Esophagus (tissue), 2 donors: ENCODE results near the gene GPD1. TPM values are rescaled to one million over a fixed set of nuclear protein-coding genes. Genes with fewer than 3 reads are reported as not detected.

Experiments
- H3K27ac ChIP-seq, 2 donors: one replicate each; pipeline ENCODE4 v1.5.1; 2013; ENCODE audit warnings: low read depth in 2 of 2, mild to moderate bottlenecking in 2 of 2, inconsistent platforms in 1 of 2, low read length in 1 of 2, moderate library complexity in 1 of 2
- H3K27me3 ChIP-seq, 2 donors: one replicate each; pipeline ENCODE4 v1.6.1; 2013; ENCODE audit warnings: low read length in 2 of 2, control low read depth in 1 of 2, mild to moderate bottlenecking in 1 of 2; ENCODE audit not compliant: insufficient read depth in 2 of 2, control insufficient read depth in 1 of 2
- H3K36me3 ChIP-seq, 2 donors: one replicate each; pipeline ENCODE4 v1.6.1; 2013; ENCODE audit warnings: low read length in 1 of 2; ENCODE audit not compliant: control insufficient read depth in 2 of 2, insufficient read depth in 2 of 2
- H3K4me1 ChIP-seq, 2 donors: one replicate each; pipeline ENCODE4 v1.6.1; 2013; ENCODE audit warnings: low read length in 1 of 2; ENCODE audit not compliant: control insufficient read depth in 2 of 2, insufficient read depth in 2 of 2
- H3K4me3 ChIP-seq, 2 donors: one replicate each; pipeline ENCODE4 v1.5.1; 2013; ENCODE audit warnings: low read length in 2 of 2, mild to moderate bottlenecking in 2 of 2, low read depth in 1 of 2, moderate library complexity in 1 of 2
- H3K9me3 ChIP-seq, 2 donors: one replicate each; pipeline ENCODE4 v1.6.1; 2013; ENCODE audit warnings: mild to moderate bottlenecking in 2 of 2, low read depth in 1 of 2, low read length in 1 of 2, moderate library complexity in 1 of 2; ENCODE audit not compliant: control insufficient read depth in 2 of 2, insufficient read depth in 1 of 2
- WGBS, 2 donors: extraction: QIAGEN DNeasy Blood & Tissue Kit; methylation state at CpG; one replicate each; pipeline ENCODE4 v1.1.7; 2013; 5-methylcytosine and 5-hydroxymethylcytosine counted together
- polyA plus RNA-seq, 2 donors: library from polyadenylated mRNA; stranded (reverse); fragments of 200-250 nt; gene quantifications; one replicate each; pipeline ENCODE4 v1.2.3, GENCODE V29; 2013
- donor health status: healthy with polysubstance abuse.
- donor health status: Bipolar disorder and iron deficiency.

GPD1 gene
- polyA plus RNA-seq, 2 donors, result 0.29 to 0.32 TPM

GRCh38 chr12:50112456-50113218 lies 8.8 kb downstream of the GPD1 start:
- Histone ChIP-seq H3K4me1 (peaks cover 2 to 14% of the 10 kb centered on the region in 2 donors), H3K27ac (peak overlapping the region; percentile 94 to 99), H3K9me3 (no peaks in the 10 kb centered on the region), H3K36me3 (no peaks in the 10 kb centered on the region), H3K27me3 (no peaks in the 10 kb centered on the region), H3K4me3 (peak overlapping the region; percentile 80 to 87)
- WGBS, 2 donors, result 9 to 18% methylated on average over 26 of the region's 26 CpGs

GRCh38 chr12:50117057-50117622 lies 13.3 kb downstream of the GPD1 start:
- Histone ChIP-seq H3K4me3 (no peak overlapping the region), H3K27ac (no peak overlapping the region), H3K27me3 (no peaks in the 10 kb centered on the region), H3K36me3 (peaks cover 0 to 10% of the 10 kb centered on the region in 2 donors), H3K9me3 (no peaks in the 10 kb centered on the region), H3K4me1 (peaks cover 0 to 2% of the 10 kb centered on the region in 2 donors)
- 84 to 88% methylated on average over 5 to 6 of the region's 6 CpGs for WGBS, 2 donors

GRCh38 chr12:50119387-50119786 lies 15.6 kb downstream of the GPD1 start:
- H3K9me3 ChIP-seq, result no peaks in the 10 kb centered on the region
- no peak overlapping the region for H3K27ac ChIP-seq
- peaks cover 0 to 18% of the 10 kb centered on the region in 2 donors for H3K36me3 ChIP-seq
- no peaks in the 10 kb centered on the region for H3K4me1 ChIP-seq
- no peaks in the 10 kb centered on the region for H3K27me3 ChIP-seq
- WGBS, 2 donors, result 99 to 100% methylated on average over 2 of the region's 2 CpGs
- no peak overlapping the region for H3K4me3 ChIP-seq

- H3K9me3 ChIP-seq, result no peaks in the 10 kb centered on the region
- WGBS, 2 donors, result 91 to 94% methylated on average over 3 of the region's 3 CpGs
- H3K27ac ChIP-seq, result no peak overlapping the region
- peaks cover 0 to 18% of the 10 kb centered on the region in 2 donors for H3K36me3 ChIP-seq
- H3K4me3 ChIP-seq, result no peak overlapping the region
- no peaks in the 10 kb centered on the region for H3K27me3 ChIP-seq
- H3K4me1 ChIP-seq, result no peaks in the 10 kb centered on the region
Measured at GRCh38 chr12:50120521-50120920, 16.7 kb downstream of the GPD1 start.

- Histone ChIP-seq H3K36me3 (peaks cover 0 to 18% of the 10 kb centered on the region in 2 donors), H3K27ac (no peak overlapping the region)
Measured at GRCh38 chr12:50120953-50121352, 17.1 kb downstream of the GPD1 start.

GRCh38 chr12:50121641-50122040 lies 17.8 kb downstream of the GPD1 start:
- Histone ChIP-seq H3K27ac (no peak overlapping the region), H3K4me3 (no peak overlapping the region), H3K9me3 (no peaks in the 10 kb centered on the region), H3K4me1 (no peaks in the 10 kb centered on the region), H3K36me3 (peaks cover 0 to 18% of the 10 kb centered on the region in 2 donors), H3K27me3 (no peaks in the 10 kb centered on the region)
- 80 to 82% methylated on average over 5 of the region's 5 CpGs for WGBS, 2 donors

More at GRCh38 chr12:50120953-50121352, 17.1 kb downstream of the GPD1 start:
- 95 to 96% methylated on average over 3 of the region's 3 CpGs for WGBS, 2 donors
- Histone ChIP-seq H3K4me3 (no peak overlapping the region), H3K27me3 (no peaks in the 10 kb centered on the region), H3K4me1 (no peaks in the 10 kb centered on the region), H3K9me3 (no peaks in the 10 kb centered on the region)

- Histone ChIP-seq H3K27ac (no peak overlapping the region), H3K4me1 (no peaks in the 10 kb centered on the region), H3K9me3 (no peaks in the 10 kb centered on the region), H3K36me3 (peaks cover 0 to 22% of the 10 kb centered on the region in 2 donors), H3K4me3 (no peak overlapping the region), H3K27me3 (no peaks in the 10 kb centered on the region)
- WGBS, 2 donors, result 69 to 83% methylated on average over 2 of the region's 2 CpGs
Measured at GRCh38 chr12:50123203-50123602, 19.4 kb downstream of the GPD1 start.

- peaks cover 8 to 23% of the 10 kb centered on the region in 2 donors for H3K36me3 ChIP-seq
- H3K27ac ChIP-seq, result no peak overlapping the region
- no peak overlapping the region for H3K4me3 ChIP-seq
- no peaks in the 10 kb centered on the region for H3K9me3 ChIP-seq
- H3K4me1 ChIP-seq, result no peaks in the 10 kb centered on the region
- H3K27me3 ChIP-seq, result no peaks in the 10 kb centered on the region
- 47 to 56% methylated on average over 2 of the region's 2 CpGs for WGBS, 2 donors
Measured at GRCh38 chr12:50127546-50127945, 23.7 kb downstream of the GPD1 start.

GRCh38 chr12:50129290-50129689 lies 25.5 kb downstream of the GPD1 start:
- no peaks in the 10 kb centered on the region for H3K9me3 ChIP-seq
- WGBS, 2 donors, result 72 to 81% methylated on average over 4 of the region's 4 CpGs
- no peaks in the 10 kb centered on the region for H3K27me3 ChIP-seq
- H3K27ac ChIP-seq, result no peak overlapping the region
- H3K36me3 ChIP-seq, result peaks cover 8 to 15% of the 10 kb centered on the region in 2 donors
- H3K4me1 ChIP-seq, result no peaks in the 10 kb centered on the region
- no peak overlapping the region for H3K4me3 ChIP-seq
